ENCODE data around the gene SYTL2.
"Not testable (repeated sequence)": the region's sequence is repeated elsewhere in the genome, so short reads cannot be mapped to it uniquely, and the experiment has no call there.

The SYTL2 gene

GRCh38 chr11:85810871-85811611, at the start of gene SYTL2:
Gene SYTL2, minus strand, starts transcription at chr11:85811141. Its CDS starts 53,416 bp downstream, at chr11:85757725.
- Histone ChIP-seq H3K36me3 (ENCODE audit: insufficient read depth, low read depth, low read length) (no peaks in the 10 kb centered on the region), H3K27ac (ENCODE audit: low read length) (no peak within 1 kb of the TSS), H3K4me1 (ENCODE audit: insufficient read depth, low read length) (0 out of 2 replicates have a peak, but pooled peaks cover 3% of the 10 kb centered on the region), H3K4me3 (ENCODE audit: low read length) (peak within 1 kb of the TSS; percentile 84), H3K9ac (ENCODE audit: low read depth, low read length) (peak within 1 kb of the TSS; percentile 64; the same call in 1 of the 2 replicates), H3K9me3 (ENCODE audit: insufficient read depth, low read depth, low read length) (no peaks in the 10 kb centered on the region), H3K27me3 (ENCODE audit: insufficient read depth, low read length) (peaks cover 46% of the 10 kb centered on the region)

DNA sequence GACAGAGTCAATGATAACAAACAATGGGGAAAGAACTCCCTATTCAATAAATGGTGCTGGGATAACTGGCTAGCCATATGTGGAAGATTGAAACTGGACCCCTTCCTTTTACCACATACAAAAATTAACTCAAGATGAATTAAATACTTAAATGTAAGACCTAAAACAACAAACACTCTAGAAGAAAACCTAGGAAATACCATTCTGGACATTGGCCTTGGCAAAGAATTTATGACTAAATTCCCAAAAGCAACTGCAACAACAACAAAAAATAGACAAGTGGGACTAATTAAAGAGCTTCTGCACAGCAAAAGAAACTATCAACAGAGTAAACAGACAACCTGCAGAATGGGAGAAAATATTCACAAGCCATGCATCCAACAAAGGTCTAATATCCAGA, 48.6 kb upstream of the SYTL2 start:
- not testable (repeated sequence) for H3K9me3 ChIP-seq (ENCODE audit: insufficient read depth, low read depth, low read length); H3K36me3 ChIP-seq (ENCODE audit: insufficient read depth, low read depth, low read length); H3K4me3 ChIP-seq (ENCODE audit: low read length); H3K4me1 ChIP-seq (ENCODE audit: insufficient read depth, low read length); H3K27ac ChIP-seq (ENCODE audit: low read length); H3K27me3 ChIP-seq (ENCODE audit: insufficient read depth, low read length); H3K9ac ChIP-seq (ENCODE audit: low read depth, low read length)

GRCh38 chr11:85857098-85857497, 46.2 kb upstream of the SYTL2 start:
- Histone ChIP-seq H3K36me3 (ENCODE audit: insufficient read depth, low read depth, low read length) (no peaks in the 10 kb centered on the region), H3K4me3 (ENCODE audit: low read length) (no peak overlapping the region), H3K9me3 (ENCODE audit: insufficient read depth, low read depth, low read length) (peaks cover 4% of the 10 kb centered on the region), H3K27ac (ENCODE audit: low read length) (no peak overlapping the region), H3K4me1 (ENCODE audit: insufficient read depth, low read length) (no peaks in the 10 kb centered on the region), H3K9ac (ENCODE audit: low read depth, low read length) (no peak overlapping the region), H3K27me3 (ENCODE audit: insufficient read depth, low read length) (no peaks in the 10 kb centered on the region)

DNA sequence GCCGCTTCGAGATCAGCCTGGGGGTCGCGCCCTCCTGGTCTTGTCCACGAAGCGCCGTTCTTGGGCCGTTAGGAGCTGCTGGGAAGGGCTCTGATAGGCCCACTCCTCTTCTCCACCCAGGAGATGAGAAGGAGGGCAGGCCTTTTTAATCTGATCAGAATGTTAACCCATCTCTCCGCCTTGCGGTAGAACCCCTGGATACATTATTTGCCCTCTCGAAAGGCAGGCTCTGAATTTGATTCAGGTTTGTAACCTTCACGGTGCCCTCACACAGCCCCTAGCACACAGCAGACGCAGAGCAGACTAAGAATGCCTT, 44.4 kb upstream of the SYTL2 start, which contains the start of gene CCDC83:
Gene CCDC83, plus strand, starts transcription at position 43 of the 316 bp plus-strand sequence. CDS start 9,741 bp downstream, outside the sequence.
- no peaks in the 10 kb centered on the region for H3K27me3 ChIP-seq (ENCODE audit: insufficient read depth, low read length)
- no peaks in the 10 kb centered on the region for H3K4me1 ChIP-seq (ENCODE audit: insufficient read depth, low read length)
- H3K4me3 ChIP-seq (ENCODE audit: low read length): peak within 1 kb of the TSS; percentile 71
- H3K27ac ChIP-seq (ENCODE audit: low read length): no peak within 1 kb of the TSS
- peaks cover 12% of the 10 kb centered on the region for H3K9me3 ChIP-seq (ENCODE audit: insufficient read depth, low read depth, low read length)
- no peaks in the 10 kb centered on the region for H3K36me3 ChIP-seq (ENCODE audit: insufficient read depth, low read depth, low read length)
- peak within 1 kb of the TSS; percentile 83; the same call in 1 of the 2 replicates for H3K9ac ChIP-seq (ENCODE audit: low read depth, low read length)

DNA sequence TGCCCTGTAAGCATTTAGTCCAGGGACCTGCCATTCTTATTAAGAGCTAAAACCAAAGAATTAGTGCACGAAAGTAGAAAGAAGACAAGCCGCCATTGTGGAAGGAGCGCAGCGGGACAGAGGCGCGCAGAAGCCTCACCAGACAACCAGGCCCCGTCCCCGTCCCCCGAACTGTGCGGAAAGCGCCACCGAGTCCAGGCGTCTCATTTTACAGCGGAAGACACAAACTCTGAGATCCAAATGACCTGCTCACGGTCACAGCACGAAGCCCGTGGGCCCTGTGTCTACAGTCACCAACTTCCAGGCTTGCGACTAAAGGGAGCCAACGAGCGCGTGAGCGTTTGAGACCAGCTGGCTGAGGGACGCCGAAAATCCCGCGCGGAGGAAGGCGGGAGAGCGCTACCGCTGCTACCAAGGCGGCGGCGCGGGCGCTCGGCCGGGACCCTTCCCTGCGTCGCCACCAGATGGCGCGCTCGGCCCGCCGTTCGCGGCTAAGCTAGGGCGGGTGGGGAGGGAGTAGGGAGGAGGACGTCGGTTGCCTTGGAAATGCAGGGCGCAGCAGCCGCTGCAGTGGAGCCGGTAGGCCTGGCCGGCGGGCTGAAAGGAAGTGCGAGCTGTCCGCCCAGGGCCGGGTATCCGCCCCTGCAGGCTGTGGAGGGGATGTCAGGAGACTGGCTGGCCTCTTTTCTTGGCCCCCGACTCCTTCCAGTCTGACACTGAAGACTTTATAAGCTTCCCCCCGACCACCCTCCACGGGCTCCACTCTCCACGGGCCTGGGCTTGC, 43.8 kb upstream of the SYTL2 start:
- no peaks in the 10 kb centered on the region for H3K27me3 ChIP-seq (ENCODE audit: insufficient read depth, low read length)
- H3K27ac ChIP-seq (ENCODE audit: low read length): no peak overlapping the region
- H3K9me3 ChIP-seq (ENCODE audit: insufficient read depth, low read depth, low read length): peaks cover 12% of the 10 kb centered on the region
- H3K9ac ChIP-seq (ENCODE audit: low read depth, low read length): peak overlapping the region; percentile 83; the same call in 1 of the 2 replicates
- no peaks in the 10 kb centered on the region for H3K36me3 ChIP-seq (ENCODE audit: insufficient read depth, low read depth, low read length)
- H3K4me3 ChIP-seq (ENCODE audit: low read length): peak overlapping the region; percentile 71
- H3K4me1 ChIP-seq (ENCODE audit: insufficient read depth, low read length): no peaks in the 10 kb centered on the region

- peak overlapping the region; percentile 71 for H3K4me3 ChIP-seq (ENCODE audit: low read length)
- no peak overlapping the region for H3K27ac ChIP-seq (ENCODE audit: low read length)
- H3K9ac ChIP-seq (ENCODE audit: low read depth, low read length): peak overlapping the region; percentile 83; the same call in 1 of the 2 replicates
- no peaks in the 10 kb centered on the region for H3K36me3 ChIP-seq (ENCODE audit: insufficient read depth, low read depth, low read length)
- H3K27me3 ChIP-seq (ENCODE audit: insufficient read depth, low read length): no peaks in the 10 kb centered on the region
- H3K4me1 ChIP-seq (ENCODE audit: insufficient read depth, low read length): no peaks in the 10 kb centered on the region
- peaks cover 12% of the 10 kb centered on the region for H3K9me3 ChIP-seq (ENCODE audit: insufficient read depth, low read depth, low read length)
Observed at GRCh38 chr11:85854212-85854556, 43.2 kb upstream of the SYTL2 start.

- H3K9ac ChIP-seq (ENCODE audit: low read depth, low read length); H3K27me3 ChIP-seq (ENCODE audit: insufficient read depth, low read length); H3K27ac ChIP-seq (ENCODE audit: low read length); H3K4me3 ChIP-seq (ENCODE audit: low read length); H3K36me3 ChIP-seq (ENCODE audit: insufficient read depth, low read depth, low read length); H3K4me1 ChIP-seq (ENCODE audit: insufficient read depth, low read length): not testable (repeated sequence)
- peaks cover 12% of the 10 kb centered on the region for H3K9me3 ChIP-seq (ENCODE audit: insufficient read depth, low read depth, low read length)
Observed at GRCh38 chr11:85853541-85853940, 42.6 kb upstream of the SYTL2 start.

- not testable (repeated sequence) for H3K9ac ChIP-seq (ENCODE audit: low read depth, low read length); H3K4me1 ChIP-seq (ENCODE audit: insufficient read depth, low read length); H3K27me3 ChIP-seq (ENCODE audit: insufficient read depth, low read length)
Observed at GRCh38 chr11:85852754-85853153, 41.8 kb upstream of the SYTL2 start.

DNA sequence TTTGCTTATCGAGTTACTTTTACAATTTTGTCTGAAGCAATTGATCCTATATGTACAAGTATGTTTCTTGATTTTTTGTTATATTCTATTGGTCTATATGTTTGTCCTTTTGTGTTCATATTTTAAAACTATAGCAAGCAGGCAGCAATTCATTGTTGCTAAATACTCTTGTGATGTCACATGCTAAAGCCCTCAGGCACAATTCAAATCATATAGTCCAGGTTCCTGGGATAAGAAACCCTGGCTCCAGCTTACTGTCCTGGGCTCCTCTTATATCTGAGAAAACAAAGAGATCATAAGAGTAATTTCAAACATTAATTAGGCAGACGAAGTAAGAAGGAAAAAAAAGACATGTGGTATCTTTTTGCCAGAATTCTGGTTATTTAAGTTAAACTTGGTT, 37.6 kb upstream of the SYTL2 start:
- peaks cover 23% of the 10 kb centered on the region for H3K9me3 ChIP-seq (ENCODE audit: insufficient read depth, low read depth, low read length)
- H3K27ac ChIP-seq (ENCODE audit: low read length): no peak overlapping the region
- no peak overlapping the region for H3K4me3 ChIP-seq (ENCODE audit: low read length)
- H3K36me3 ChIP-seq (ENCODE audit: insufficient read depth, low read depth, low read length): no peaks in the 10 kb centered on the region
- no peaks in the 10 kb centered on the region for H3K27me3 ChIP-seq (ENCODE audit: insufficient read depth, low read length)
- H3K9ac ChIP-seq (ENCODE audit: low read depth, low read length): no peak overlapping the region
- H3K4me1 ChIP-seq (ENCODE audit: insufficient read depth, low read length): no peaks in the 10 kb centered on the region

More at GRCh38 chr11:85852754-85853153, 41.8 kb upstream of the SYTL2 start:
- not testable (repeated sequence) for H3K36me3 ChIP-seq (ENCODE audit: insufficient read depth, low read depth, low read length); H3K4me3 ChIP-seq (ENCODE audit: low read length); H3K27ac ChIP-seq (ENCODE audit: low read length)
- peaks cover 13% of the 10 kb centered on the region for H3K9me3 ChIP-seq (ENCODE audit: insufficient read depth, low read depth, low read length)

DNA sequence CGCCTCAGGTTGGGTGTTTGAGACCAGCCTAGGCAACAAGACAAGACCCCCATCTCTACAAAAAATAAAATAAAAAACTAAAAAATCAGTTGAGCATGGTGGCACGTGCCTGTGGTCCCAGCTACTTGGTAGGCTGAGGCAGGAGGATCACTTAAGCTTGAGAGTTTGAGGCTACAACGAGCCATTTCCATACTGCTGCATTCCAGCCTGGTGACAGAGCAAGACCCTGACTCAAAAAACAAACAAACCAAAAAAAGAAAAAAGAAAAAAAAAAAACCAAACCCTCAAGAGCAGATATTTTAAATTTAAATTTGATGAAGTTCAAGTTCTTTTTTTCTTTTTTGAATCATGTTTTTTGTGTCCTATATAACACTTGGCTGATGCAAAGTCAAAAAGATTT, 37.1 kb upstream of the SYTL2 start:
- H3K4me3 ChIP-seq (ENCODE audit: low read length): no peak overlapping the region
- H3K9ac ChIP-seq (ENCODE audit: low read depth, low read length): no peak overlapping the region
- H3K36me3 ChIP-seq (ENCODE audit: insufficient read depth, low read depth, low read length): no peaks in the 10 kb centered on the region
- no peak overlapping the region for H3K27ac ChIP-seq (ENCODE audit: low read length)
- no peaks in the 10 kb centered on the region for H3K4me1 ChIP-seq (ENCODE audit: insufficient read depth, low read length)
- peaks cover 23% of the 10 kb centered on the region for H3K9me3 ChIP-seq (ENCODE audit: insufficient read depth, low read depth, low read length)
- no peaks in the 10 kb centered on the region for H3K27me3 ChIP-seq (ENCODE audit: insufficient read depth, low read length)

DNA sequence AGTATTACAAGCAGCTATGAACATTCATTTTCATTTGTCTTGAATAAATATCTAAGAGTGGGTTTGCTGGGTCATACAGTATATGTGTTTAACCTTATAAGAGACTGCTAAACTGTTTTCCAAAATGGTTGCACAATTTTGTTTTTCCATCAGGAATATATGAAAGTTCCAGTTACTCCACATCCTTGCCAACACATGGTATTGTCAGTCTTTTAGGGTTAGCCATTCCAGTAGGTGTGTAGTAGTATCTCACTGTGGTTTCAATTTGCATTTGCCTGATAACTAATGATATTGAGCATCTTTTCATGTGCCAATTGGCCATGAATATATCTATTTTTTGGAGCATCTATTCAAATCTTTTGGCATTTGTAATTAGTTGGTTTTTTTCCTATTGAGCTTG, 36.5 kb upstream of the SYTL2 start:
- Histone ChIP-seq H3K4me3 (ENCODE audit: low read length) (no peak overlapping the region), H3K36me3 (ENCODE audit: insufficient read depth, low read depth, low read length) (no peaks in the 10 kb centered on the region), H3K27ac (ENCODE audit: low read length) (no peak overlapping the region), H3K9me3 (ENCODE audit: insufficient read depth, low read depth, low read length) (peaks cover 22% of the 10 kb centered on the region), H3K9ac (ENCODE audit: low read depth, low read length) (no peak overlapping the region), H3K4me1 (ENCODE audit: insufficient read depth, low read length) (no peaks in the 10 kb centered on the region), H3K27me3 (ENCODE audit: insufficient read depth, low read length) (no peaks in the 10 kb centered on the region)

- Histone ChIP-seq H3K27ac (ENCODE audit: low read length) (no peak overlapping the region), H3K9ac (ENCODE audit: low read depth, low read length) (no peak overlapping the region), H3K9me3 (ENCODE audit: insufficient read depth, low read depth, low read length) (peaks cover 10% of the 10 kb centered on the region), H3K4me1 (ENCODE audit: insufficient read depth, low read length) (no peaks in the 10 kb centered on the region), H3K4me3 (ENCODE audit: low read length) (no peak overlapping the region), H3K36me3 (ENCODE audit: insufficient read depth, low read depth, low read length) (no peaks in the 10 kb centered on the region), H3K27me3 (ENCODE audit: insufficient read depth, low read length) (no peaks in the 10 kb centered on the region)
Observed at GRCh38 chr11:85845124-85845631, 34.2 kb upstream of the SYTL2 start.
